HG02840 (cell line): Measurements from ENCODE around the gene ALG3.

Experiments used
- ATAC-seq: cut with Tn5 transposase; IDR thresholded peaks from one replicate; pipeline ENCODE4 v1.9.1; 2021; ENCODE audit warnings: mild to moderate bottlenecking, moderate library complexity, moderate number of reproducible peaks; ENCODE audit not compliant: unreplicated experiment, low FRiP score

ALG3 gene

DNA sequence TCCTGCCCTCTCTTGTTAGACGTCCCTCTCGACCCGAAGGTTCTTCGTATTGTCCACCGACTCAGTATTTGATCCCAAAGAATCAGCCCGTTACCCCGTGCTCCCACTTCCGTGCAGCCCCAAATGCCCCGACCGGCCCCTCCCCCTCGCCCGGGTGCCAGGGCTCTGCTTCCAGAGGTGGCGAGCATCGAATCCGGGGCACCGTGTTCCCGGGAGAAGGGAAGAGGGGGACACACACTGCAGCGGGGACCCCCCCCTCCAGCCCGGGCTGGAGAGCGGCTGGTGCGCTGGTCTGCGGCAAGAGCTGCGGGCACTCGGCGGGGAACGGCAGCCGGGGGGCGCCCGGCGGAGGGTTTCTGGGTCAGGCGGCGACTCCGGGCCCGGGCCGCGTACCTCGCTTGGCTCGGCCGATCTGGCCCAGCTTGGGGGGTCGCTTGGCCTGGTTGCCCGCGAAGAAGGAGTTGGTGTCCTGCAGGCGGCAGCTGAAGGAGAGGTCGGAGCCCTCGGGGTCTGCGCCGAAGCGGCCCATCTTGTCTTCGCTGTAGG, 12.0 kb upstream of the ALG3 start:
- no peak for ATAC-seq

DNA sequence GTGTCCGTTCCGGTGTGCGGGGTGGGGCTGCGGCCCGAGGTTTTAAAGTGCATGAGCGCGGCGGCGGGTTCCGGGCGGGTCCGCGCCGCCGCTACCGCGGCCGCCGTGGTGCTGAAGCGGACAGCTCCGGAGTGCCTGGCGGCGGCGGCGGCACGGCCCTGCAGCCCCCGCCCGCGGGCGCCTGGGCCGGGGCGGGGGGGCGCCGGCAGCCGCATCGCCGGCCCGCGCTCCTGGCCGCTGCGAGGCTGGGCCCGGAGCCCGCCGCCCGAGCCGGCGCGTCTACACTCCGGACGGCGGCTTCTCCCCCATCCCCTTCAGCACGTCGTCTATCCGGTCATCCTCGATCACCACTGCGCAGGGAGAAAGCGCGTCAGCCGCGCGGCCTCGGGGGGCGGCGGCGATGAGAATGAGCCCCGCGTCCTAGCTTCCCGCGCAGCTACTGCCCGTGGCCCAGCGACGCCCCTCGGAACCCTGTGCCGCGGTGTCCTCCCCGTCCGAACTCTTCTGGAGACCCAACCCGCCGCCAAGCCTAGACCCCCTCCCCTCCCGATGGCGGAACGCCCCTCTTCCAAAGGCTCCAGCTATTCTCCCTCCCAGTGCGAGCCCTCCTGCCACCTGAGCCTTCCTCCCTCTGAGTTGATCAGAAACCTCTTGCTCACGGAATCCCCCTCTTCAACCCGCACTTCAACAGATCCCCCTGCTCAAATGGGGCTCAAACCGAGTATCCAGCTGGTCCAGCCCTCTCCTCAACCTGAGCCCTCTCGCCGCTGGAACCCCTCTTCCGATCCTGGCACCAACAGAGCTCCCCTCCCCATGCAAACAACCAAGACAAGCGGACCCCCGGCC, 11.3 kb upstream of the ALG3 start:
- ATAC-seq, result no peak

DNA sequence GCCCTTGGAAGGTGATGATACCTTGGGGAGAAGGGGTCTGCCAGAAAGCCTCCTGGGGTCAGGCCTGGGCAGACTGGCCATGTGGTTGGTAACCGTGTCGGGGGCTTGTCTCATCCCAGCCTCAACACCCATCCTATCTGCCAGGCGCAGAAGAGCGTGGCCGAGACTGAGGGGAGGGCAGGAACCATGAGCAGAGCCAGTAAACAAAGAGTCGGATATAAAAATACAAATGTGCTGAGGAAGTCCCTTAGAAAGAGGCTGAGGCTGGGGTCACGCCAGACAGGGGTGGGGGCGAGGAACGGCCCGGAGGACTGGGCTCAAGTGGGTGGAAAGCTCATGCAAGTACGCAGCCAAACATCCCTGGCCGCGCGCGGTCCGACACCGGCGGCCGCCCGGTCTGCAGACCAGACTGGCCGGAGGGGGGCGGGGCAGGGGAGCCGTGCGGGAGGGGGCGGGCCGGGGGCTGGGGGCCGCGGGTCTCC, 10.7 kb upstream of the ALG3 start:
- ATAC-seq, result no peak

DNA sequence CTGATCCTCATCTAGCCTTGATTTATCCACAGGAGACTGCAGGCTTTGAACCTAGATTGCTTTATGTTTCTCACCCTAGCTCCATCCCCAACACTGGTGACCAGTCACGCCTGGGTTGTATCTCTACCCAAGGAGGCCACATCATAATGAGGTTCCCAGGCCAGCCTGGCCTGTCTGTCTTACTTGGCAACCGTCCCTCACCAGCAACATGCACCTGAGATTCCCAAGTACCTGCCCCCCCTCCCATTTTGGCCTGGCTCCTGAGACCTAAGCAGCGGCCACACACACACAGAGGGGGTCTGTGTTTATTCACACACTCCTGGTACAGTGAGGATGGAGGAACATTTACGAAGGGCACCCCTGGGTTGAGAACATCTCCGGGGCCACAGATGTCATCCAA, 10.2 kb upstream of the ALG3 start:
- ATAC-seq, result no peak

DNA sequence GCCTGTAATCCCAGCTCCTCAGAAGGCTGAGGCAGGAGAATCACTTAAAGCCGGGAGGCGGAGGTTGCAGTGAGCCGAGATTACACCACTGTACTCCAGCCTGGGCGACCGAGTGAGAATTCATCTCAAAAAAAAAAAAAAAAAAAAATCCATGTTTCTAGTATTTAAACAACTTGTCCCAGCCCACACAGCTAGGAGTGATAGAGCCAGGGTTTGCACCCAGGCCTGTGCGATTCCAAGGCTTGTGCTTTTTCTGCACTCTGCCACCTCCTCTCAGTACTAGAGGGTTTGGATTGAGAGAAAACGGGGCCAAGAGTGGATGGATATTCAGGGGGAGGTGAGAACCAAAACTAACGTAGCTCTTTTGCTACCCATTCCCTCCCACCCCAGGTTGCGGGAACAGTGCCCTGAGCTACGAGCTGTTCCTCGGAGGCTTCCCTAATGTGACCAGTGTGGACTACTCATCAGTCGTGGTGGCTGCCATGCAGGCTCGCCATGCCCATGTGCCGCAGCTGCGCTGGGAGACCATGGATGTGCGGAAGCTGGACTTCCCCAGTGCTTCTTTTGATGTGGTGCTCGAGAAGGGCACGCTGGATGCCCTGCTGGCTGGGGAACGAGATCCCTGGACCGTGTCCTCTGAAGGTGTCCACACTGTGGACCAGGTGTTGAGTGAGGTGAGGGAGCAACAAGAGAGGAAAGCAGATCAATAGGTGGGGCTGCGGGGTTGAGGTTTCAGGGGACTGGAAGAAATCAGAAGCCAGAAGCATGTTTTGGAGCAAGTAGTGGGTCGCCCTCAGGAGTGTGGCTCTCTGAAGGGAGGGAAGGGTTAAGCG, 8.5 kb upstream of the ALG3 start:
- no peak for ATAC-seq

DNA sequence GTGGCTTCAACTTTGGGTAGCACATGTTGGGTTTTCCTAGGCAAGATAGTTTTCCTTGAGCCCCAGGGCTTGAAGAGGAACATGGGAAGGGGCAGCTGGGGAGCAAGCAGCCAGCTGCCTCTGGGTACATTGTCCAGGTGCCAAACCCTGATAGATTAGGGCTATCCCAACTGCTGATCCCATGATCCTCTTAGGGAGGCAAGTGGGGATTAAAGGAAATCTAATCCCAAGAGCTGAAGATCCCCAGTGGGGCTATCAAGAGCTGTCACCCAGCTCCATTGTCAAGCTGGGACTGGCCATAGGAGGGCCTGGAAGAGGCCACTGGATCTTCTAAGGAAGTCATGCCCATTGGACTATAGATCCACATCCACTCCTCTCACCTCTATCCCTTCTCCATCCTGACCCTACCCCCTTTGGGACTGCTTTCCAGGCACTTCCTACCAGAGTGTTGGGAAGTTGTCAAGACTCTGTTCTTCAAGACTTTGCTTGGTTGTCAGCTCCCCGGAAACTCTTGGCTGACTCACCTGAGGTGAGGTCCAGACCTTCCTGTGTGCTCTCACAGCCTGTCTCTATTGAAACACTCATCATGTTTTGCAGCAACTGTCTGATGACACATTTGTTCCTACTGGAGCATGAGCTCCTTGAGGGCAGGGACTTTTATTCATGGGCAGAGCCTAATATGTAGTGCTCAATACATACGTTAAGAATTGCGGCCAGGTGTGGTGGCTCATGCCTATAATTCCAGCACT, 6.7 kb upstream of the ALG3 start:
- no peak for ATAC-seq

DNA sequence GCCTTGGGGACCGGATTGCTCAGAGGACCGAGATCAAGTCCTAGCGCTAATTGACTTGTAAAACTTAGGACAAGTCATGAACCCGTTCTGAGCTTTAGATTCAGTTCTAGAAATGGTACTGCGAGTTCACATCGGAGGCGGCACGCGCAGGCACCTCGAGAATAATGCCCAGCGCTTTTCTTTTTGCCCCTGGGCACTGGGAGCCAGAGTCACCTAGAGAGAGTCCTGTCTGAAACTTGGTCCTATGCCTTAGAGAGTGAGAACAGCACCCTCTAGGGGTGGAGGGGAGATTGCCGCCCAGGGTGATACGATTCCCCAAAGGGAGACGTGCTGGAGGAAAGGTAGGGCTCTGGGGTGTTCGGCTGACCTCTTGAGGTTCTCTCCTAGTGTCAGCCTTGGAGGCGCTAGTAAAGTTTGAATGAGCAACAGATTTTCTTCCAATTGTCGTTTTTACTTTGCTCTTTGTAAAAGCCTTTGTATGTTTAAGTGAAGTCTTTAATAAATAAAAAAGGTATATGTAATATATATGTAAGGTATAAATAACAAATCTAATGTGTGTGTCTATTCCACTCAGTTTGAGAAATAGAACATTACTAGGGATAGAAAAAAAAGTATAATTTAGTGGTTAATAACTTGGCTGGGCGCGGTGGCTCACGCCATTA, 1.5 kb upstream of the ALG3 start:
- ATAC-seq, result peak; percentile 60

DNA sequence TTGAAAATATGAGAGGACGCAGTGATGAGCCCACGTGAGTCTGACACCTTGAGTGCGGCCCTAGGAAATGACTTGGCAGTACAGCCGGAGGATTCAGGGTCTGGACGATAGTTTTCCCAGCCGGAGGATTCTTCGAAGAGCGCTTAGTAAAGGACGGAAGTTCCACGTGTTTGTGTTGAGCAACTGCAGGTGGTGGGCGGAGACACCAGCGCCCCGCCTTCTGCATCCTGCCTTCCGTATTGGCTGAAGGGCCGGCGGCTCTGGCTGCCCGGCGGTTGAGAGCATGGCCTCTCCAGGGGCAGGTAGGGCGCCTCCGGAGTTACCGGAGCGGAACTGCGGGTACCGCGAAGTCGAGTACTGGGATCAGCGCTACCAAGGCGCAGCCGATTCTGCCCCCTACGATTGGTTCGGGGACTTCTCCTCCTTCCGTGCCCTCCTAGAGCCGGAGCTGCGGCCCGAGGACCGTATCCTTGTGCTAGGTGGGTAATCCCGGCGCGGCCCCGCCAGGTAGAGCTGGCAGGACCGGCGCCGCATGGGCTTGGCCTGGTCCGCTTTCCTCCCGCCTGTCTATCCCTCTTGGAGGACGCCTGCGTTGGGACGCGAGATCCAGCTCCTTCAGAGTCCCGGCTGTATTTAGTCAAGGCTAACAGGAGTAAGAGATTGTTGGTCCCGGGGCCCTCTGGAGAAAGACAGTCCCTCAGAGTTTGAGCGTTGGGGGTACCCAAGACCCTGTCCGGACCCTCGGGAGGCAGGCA, 827 bp upstream of the ALG3 start, which contains the start of gene EEF1AKMT4:
Gene EEF1AKMT4, plus strand, starts transcription at position 261 of the 755 bp plus-strand sequence. Its CDS starts 23 bp downstream, at position 284.
- ATAC-seq, result peak; percentile 86

DNA sequence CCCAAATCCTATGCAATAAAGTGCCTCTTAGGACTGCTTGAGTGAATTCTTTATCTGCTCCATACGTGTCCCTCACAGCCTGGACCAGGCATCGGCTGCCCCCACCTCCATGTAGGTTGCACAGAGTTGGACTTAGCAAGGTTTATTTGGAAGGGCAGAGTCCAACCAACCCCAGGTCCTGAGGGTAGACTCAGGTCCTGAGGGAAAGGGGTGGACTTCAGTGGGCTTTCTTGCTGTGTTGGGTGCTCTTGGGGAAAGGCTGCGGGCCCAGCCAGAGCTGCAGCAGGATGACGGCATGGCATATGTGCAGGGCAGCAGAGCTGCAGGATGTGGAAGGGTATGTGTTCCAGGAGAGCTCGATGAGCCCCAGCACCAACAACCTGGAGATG, 6.5 kb downstream of the ALG3 start:
- no peak for ATAC-seq

DNA sequence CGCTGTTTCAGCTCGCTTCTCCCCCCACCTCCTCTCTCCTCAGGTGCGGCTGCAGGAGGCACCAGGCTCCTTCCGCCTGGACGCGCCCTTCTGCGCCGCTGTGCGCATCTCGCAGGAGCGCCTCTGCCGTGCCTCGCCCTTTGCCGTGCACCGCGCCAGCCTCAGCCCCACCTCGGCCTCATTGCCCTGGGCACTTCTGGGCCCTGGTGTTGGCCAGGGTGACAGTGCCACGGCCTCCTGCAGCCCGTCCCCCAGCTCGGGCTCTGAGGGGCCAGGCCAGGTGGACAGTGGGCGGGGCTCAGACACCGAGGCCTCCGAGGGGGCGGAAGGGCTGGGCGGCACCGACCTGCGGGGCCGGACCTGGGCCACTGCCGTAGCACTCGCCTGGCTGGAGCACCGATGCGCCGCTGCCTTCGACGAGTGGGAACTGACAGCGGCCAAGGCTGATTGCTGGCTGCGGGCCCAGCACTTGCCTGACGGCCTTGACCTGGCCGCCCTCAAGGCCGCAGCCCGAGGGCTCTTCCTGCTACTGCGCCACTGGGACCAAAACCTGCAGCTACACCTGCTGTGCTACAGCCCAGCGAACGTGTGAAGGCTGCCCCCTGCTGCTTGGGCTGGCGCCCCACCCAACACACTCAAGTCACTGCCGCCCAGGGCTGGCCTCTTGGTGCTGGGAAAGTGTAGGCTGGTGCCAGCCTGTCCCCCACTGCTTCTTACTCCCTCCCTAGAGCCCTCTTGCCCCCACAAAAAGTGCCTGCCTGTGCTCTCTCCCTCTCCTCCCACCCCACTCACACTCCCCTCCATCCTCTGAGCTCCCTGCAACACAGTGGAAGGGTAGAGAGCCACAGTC, 7.1 kb downstream of the ALG3 start:
- no peak for ATAC-seq

DNA sequence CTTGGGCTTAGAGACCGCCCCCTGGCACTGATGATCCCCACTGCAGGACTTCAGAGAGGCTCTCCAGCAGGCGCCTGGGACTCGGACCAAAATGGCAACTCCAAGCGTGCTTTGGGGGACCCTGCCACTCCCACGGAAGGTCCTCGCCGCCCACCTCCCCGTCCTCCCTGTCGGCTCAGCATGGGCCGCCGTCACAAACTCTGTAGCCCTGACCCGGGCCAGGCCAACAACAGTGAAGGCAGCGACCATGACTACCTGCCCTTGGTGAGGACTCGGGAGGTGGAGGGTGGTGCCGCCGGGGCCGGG, 7.7 kb downstream of the ALG3 start:
- ATAC-seq, result no peak

DNA sequence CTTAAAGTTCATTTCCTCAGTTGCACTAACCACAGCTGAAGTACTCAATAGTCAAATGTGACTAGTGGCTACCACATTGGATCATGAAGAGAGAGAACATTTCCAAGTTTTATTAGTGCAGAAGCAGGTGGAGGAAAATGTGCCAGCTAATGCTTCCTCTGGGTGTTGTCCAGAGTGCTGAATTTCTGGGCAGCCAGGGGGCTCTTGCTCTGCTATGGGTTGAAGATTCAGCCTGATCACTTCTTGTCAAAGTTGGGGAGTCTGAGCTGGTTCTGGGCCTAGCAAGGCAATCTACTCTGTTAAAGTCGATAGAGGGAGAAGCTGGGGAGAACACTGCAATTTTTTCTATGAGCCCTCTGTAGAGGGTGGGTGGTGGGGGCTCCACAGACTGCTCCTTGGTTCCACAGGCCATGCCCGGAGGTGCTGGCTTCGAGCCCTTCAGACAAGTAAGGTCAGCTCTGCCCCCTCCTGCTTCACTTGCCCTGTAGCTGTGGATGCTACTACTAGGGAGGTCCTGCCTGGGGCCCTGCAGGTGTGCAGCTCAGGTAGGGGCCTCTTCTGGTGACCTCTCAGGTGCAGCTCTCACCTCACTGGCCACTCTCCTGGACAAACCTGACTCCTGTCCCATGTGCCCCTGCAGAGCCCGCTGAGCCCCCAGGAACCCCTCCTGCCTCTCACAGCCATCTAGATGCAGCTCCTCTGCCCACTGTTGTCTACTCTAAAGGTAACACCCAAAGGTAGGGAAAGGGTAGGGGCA, 8.2 kb downstream of the ALG3 start:
- ATAC-seq, result no peak

DNA sequence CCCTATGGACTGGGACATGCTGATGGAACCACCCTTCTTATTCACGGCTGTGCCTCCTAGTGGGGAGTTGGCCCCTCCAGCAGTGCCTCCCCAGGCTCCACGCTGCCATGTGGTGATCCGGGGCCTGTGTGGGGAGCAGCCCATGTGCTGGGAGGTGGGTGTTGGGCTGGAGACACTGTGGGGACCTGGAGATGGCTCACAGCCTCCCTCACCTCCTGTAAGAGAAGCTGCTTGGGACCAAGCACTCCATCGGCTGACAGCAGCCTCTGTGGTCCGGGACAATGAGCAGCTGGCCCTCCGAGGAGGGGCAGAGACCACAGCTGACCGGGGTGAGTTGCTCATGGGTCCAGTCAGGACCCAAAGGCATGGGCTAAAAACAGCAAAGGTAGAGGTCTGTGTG, 9.1 kb downstream of the ALG3 start:
- no peak for ATAC-seq

DNA sequence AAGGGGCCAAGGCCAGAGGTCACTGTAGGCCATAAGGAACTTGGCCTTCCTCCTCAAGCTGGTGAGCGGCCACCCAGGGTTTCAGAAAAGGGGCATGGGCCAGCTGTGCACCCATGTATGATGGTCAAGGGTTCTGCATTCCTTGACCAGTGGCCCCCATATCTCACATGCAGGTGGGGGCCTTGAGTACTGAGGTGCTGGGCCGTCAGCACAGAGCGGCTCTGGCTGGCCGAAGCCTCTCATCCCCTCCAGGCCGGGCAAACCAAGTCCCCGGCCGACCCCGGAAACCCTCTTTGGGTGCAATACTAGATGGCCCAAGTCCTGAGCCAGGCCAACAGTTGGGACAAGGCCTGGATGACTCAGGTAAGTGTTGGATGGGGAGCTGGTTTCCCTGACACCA, 9.5 kb downstream of the ALG3 start:
- no peak for ATAC-seq

DNA sequence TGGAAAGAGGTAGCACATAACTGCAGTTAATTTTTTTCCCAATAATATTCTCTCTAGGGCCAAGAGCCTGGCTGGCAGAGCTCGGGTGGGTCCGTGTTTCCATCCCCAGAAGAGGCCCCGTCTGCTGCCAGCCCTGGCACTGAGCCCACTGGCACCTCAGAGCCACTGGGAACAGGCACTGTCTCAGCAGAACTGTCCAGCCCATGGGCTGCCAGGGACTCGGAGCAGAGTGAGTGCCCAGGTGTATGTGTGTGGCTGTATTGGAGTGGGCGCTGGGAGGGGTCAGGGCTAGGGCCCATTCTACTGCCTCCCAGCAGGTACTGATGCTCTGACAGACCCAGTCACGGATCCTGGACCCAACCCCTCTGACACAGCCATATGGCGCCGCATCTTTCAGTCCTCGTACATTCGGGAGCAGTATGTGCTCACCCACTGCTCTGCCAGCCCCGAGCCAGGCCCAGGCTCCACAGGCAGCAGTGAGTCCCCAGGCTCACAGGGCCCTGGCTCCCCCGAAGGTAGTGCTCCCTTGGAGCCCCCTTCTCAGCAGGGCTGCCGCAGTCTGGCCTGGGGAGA, 10.4 kb downstream of the ALG3 start:
- ATAC-seq, result no peak

DNA sequence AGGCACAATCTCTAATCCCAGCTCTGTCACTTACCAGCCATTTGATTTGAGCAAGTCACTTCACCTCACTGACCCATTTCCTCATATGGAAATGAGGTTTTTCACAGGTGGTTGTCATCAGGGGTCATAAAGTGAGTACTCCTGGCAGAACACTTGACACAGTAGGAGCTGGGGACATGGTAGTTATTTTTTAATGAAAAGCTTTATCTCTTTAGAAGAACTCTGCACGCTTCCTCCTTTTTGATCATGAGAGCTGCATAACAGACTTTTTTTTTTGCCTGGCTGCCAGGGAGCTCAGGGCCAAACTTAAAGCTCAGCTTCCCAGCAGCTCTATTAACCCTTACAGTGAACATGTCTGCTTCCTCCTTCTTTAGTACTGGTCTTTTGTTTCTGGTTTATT, 11.0 kb downstream of the ALG3 start:
- ATAC-seq, result no peak

DNA sequence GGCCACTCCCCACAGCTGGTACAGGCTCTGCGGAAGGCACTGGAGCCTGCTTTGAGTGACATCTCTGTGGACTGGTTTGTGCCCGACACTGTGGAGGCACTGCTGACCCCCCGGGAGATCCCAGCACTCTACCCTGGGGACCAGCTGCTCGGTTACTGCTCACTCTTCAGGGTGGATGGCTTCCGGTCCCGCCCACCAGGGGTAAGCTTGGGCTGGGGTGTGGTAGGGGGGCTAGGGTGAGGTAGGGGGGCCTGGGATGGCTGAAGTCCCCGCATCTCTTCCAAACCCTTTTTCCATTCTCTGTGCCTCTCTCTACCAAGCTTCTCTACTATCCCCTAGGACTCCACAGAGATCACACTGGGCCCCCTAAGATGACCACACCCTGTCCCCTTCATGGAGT, 11.6 kb downstream of the ALG3 start:
- ATAC-seq, result no peak

DNA sequence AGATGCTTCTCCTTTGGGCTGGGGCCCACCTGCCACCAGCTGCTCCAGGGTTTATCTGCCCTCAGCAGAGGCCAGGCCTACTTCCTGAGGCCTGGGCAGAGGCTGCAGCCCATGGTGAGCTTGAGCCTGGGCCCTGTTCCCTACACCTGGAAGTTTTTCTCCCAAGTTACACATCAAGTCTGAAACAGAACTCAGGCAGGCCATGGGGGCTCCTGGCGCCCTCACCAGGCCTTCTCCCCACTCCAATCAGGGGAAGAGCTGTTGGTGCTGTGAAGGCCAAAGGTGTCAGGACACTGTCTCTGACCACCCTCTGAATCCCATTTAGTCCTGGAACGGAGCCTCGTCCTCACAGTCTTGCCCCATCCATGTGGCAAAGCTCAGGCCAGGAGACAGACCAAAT, 12.1 kb downstream of the ALG3 start:
- no peak for ATAC-seq
